SU-DHL-6 (cell line): ENCODE data around the gene ST6GALNAC2.

Source experiments
- EZH2phosphoT487 ChIP-seq: fragments of 200-600 bp; sonication (generic), shearing (Covaris generic); conservative IDR thresholded peaks from 2 replicates; pipeline ENCODE4 v1.6.1; 2018; ENCODE audit warnings: mild to moderate bottlenecking, antibody characterized with exemption, low read length, moderate library complexity, mixed read lengths
- TF ChIP-seq, protein P1 (sequence below): fragments of 200-600 bp; sonication (generic); IDR thresholded peaks from one replicate; pipeline ENCODE4 v1.5.1; 2017; ENCODE audit warnings: antibody characterized with exemption, mild to moderate bottlenecking, low read length, moderate library complexity; ENCODE audit not compliant: insufficient read depth, poor library complexity, severe bottlenecking

DNA sequence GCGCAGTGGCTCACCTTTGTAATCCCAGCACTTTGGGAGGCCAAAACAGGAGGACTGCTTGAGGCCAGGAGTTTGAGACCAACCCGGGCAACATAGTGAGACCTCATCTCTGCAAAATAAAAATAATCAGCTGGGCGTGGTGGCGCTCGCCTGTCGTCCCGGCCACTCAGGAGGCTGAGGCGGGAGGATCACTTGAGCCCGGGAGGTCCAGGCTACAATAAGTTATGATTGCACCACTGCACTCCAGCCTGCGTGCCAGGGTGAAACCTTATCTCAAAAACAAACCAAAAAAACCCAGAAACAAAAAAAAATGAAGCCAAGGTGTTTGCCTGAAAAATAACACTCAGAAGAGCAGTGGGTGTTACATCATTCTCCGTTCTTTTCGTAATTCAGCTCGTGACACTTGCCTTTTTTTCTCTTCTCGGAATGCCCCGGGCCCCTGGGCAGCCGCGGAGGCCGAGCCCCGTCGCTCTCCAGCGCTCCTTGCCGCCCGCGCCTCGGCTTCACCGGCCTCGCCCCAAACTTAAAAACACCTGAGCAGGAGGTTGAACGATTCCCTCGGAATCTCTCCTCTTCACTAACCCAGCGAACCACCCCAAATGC, 28.8 kb downstream of the ST6GALNAC2 start:
- no peak for TF ChIP-seq EZH2phosphoT487
- TF ChIP-seq, protein P1, sequence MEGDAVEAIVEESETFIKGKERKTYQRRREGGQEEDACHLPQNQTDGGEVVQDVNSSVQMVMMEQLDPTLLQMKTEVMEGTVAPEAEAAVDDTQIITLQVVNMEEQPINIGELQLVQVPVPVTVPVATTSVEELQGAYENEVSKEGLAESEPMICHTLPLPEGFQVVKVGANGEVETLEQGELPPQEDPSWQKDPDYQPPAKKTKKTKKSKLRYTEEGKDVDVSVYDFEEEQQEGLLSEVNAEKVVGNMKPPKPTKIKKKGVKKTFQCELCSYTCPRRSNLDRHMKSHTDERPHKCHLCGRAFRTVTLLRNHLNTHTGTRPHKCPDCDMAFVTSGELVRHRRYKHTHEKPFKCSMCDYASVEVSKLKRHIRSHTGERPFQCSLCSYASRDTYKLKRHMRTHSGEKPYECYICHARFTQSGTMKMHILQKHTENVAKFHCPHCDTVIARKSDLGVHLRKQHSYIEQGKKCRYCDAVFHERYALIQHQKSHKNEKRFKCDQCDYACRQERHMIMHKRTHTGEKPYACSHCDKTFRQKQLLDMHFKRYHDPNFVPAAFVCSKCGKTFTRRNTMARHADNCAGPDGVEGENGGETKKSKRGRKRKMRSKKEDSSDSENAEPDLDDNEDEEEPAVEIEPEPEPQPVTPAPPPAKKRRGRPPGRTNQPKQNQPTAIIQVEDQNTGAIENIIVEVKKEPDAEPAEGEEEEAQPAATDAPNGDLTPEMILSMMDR: no peak
